Panc1 (cell line): Measurements from ENCODE around the gene SHB. TPM values are rescaled to one million over a fixed set of nuclear protein-coding genes. Genes with fewer than 3 reads are reported as not detected.
A peak's percentile ranks its signal among the peaks of the same experiment; 100 is the strongest.

ENCODE experiments used
- ATAC-seq: fragments of 200-7000 bp; cut with Tn5 transposase; 2 replicates; pipeline ENCODE4 v1.9.1; 2020; ENCODE audit warnings: mild to moderate bottlenecking, moderate library complexity
- BruUV-seq: library from RNA; stranded (reverse); fragments of 400-500 nt; replicated peaks from 2 replicates; lab custom pipeline; 2021; lab: Mats Ljungman, UMichigan
- CTCF ChIA-PET: fragments of 300-600 bp; sonication (Branson Sonifier 250); formaldehyde crosslinking; loops from one replicate; lab custom pipeline; 2022; ENCODE audit warnings: antibody characterized with exemption; lab: Charles Lee
- POLR2A ChIA-PET: fragments of 300-600 bp; sonication (Branson Sonifier 250); formaldehyde crosslinking; loops from one replicate; lab custom pipeline; 2022; ENCODE audit warnings: antibody characterized with exemption; lab: Charles Lee
- DNase-seq: peaks from one replicate; pipeline ENCODE4 v3.0.0-alpha.2; 2010; ENCODE audit warnings: low read depth, low spot score
- H3K27ac ChIP-seq: 2 replicates; pipeline ENCODE4 v1.5.1; 2011; ENCODE audit warnings: mild to moderate bottlenecking, low read length, inconsistent platforms
- H3K27me3 ChIP-seq: fragments of 200-500 bp; sonication (Bioruptor generic); 2 replicates; pipeline ENCODE4 v1.6.0; 2014; ENCODE audit warnings: low read length, inconsistent platforms; ENCODE audit not compliant: control insufficient read depth, insufficient read depth
- H3K36me3 ChIP-seq: fragments of 200-500 bp; sonication (Bioruptor generic); 2 replicates; pipeline ENCODE4 v1.5.1; 2014; ENCODE audit warnings: inconsistent platforms, mild to moderate bottlenecking, low read length, moderate library complexity; ENCODE audit not compliant: control insufficient read depth, insufficient read depth
- H3K4me1 ChIP-seq: 2 replicates; pipeline ENCODE4 v1.5.1; 2011; ENCODE audit warnings: inconsistent platforms, mild to moderate bottlenecking, low read length, moderate library complexity; ENCODE audit not compliant: control insufficient read depth, insufficient read depth
- H3K4me3 ChIP-seq, 2 experiments: 2 replicates each; pipeline ENCODE4 v1.5.1; 2011 to 2012; ENCODE audit warnings: low read depth in 2 of 2, low read length in 2 of 2, mild to moderate bottlenecking in 2 of 2, inconsistent platforms in 1 of 2, moderate library complexity in 1 of 2
- H3K9me3 ChIP-seq: fragments of 200-500 bp; sonication (Bioruptor generic); 2 replicates; pipeline ENCODE4 v1.5.1; 2014; ENCODE audit warnings: low read depth, mild to moderate bottlenecking, inconsistent platforms, low read length, moderate library complexity; ENCODE audit not compliant: control insufficient read depth, insufficient read depth
- CTCF ChIP-seq: fragments of 450-650 bp; IDR thresholded peaks from 2 replicates; pipeline ENCODE4 v1.5.1; 2017; ENCODE audit warnings: mild to moderate bottlenecking
- POLR2AphosphoS5 ChIP-seq: IDR thresholded peaks from 2 replicates; pipeline ENCODE4 v1.6.1; 2012; ENCODE audit warnings: mild to moderate bottlenecking, low read depth, low read length, moderate library complexity
- REST ChIP-seq, 2 experiments: IDR thresholded peaks; 2 replicates each; pipeline ENCODE4 v1.6.1; 2011 to 2012; ENCODE audit warnings: low read depth in 2 of 2, control low read depth in 1 of 2, low read length in 1 of 2, mild to moderate bottlenecking in 1 of 2, moderate library complexity in 1 of 2; ENCODE audit not compliant: insufficient read depth in 1 of 2
- SIN3A ChIP-seq: IDR thresholded peaks from 2 replicates; pipeline ENCODE4 v1.6.1; 2012; ENCODE audit warnings: low read depth, mild to moderate bottlenecking, low read length, moderate library complexity, borderline replicate concordance; ENCODE audit not compliant: insufficient read depth
- TCF7L2 ChIP-seq: IDR thresholded peaks from 2 replicates; pipeline ENCODE4 v1.6.1; 2011; ENCODE audit warnings: mild to moderate bottlenecking, low read depth, low read length, inconsistent platforms
- in situ Hi-C: cut with HindIII; loops from 2 replicates; pipeline ENCODE4 v1.10.0; 2016; ENCODE audit warnings: low sequenced_read_pairs, low pct_unique_long_range_greater_than_20kb
- intact Hi-C: fragments of 100-400 bp; cut with micrococcal nuclease; formaldehyde crosslinking; loops from one replicate; pipeline ENCODE4 v1.10.0; 2022; ENCODE audit not compliant: unreplicated experiment
- total RNA-seq: library from RNA; stranded (reverse); gene quantifications from one replicate; pipeline ENCODE4 v1.2.1, GENCODE V29; 2021; ENCODE audit not compliant: unreplicated experiment

SHB gene
- total RNA-seq, 1 experiment from 2014 or later, result 59.9 TPM

GRCh38 chr9:38007016-38007415, 62.0 kb downstream of the SHB start:
- CTCF ChIA-PET, result no interaction called here

GRCh38 chr9:38006163-38006562, 62.9 kb downstream of the SHB start:
- no peak for TF ChIP-seq CTCF
- TF ChIP-seq REST (IDR thresholded peaks at IDR 0.05; ENCODE audit: insufficient read depth in 1 of 2, low read depth in 2 of 2, low read length in 1 of 2), result no peak
- no peak for TF ChIP-seq TCF7L2
- no peak for TF ChIP-seq POLR2AphosphoS5
- TF ChIP-seq SIN3A, result no peak
- H3K4me1 ChIP-seq, result peaks cover 54% of the 10 kb centered on the region
- no peaks in the 10 kb centered on the region; the same call in 1 of the 2 replicates for H3K36me3 ChIP-seq
- no peak overlapping the region; the same call in 1 of the 2 replicates for H3K27ac ChIP-seq
- no peaks in the 10 kb centered on the region for H3K27me3 ChIP-seq
- BruUV-seq, result no TSS peak
- ATAC-seq (no peak), DNase-seq (no peak)
- no peaks in the 10 kb centered on the region for H3K9me3 ChIP-seq
- ChIA-PET POLR2A (no interaction called here), CTCF (no interaction called here)
- in situ Hi-C loops (no loop called here), intact Hi-C loops (no loop called here)
- no peak overlapping the region for H3K4me3 ChIP-seq

More at GRCh38 chr9:38007016-38007415, 62.0 kb downstream of the SHB start:
- H3K27me3 ChIP-seq, result no peaks in the 10 kb centered on the region
- H3K36me3 ChIP-seq, result no peaks in the 10 kb centered on the region
- POLR2A ChIA-PET, result no interaction called here
- no TSS peak for BruUV-seq
- DNase-seq (no peak), ATAC-seq (no peak)
- peak overlapping the region; percentile 75 for H3K27ac ChIP-seq
- H3K9me3 ChIP-seq, result no peaks in the 10 kb centered on the region
- no peak overlapping the region for H3K4me3 ChIP-seq
- in situ Hi-C loops (no loop called here), intact Hi-C loops (no loop called here)
- H3K4me1 ChIP-seq, result peaks cover 46% of the 10 kb centered on the region
- TF ChIP-seq CTCF, result no peak
